ENCODE measurements around the gene TBC1D3I.

Gene TBC1D3I

DNA sequence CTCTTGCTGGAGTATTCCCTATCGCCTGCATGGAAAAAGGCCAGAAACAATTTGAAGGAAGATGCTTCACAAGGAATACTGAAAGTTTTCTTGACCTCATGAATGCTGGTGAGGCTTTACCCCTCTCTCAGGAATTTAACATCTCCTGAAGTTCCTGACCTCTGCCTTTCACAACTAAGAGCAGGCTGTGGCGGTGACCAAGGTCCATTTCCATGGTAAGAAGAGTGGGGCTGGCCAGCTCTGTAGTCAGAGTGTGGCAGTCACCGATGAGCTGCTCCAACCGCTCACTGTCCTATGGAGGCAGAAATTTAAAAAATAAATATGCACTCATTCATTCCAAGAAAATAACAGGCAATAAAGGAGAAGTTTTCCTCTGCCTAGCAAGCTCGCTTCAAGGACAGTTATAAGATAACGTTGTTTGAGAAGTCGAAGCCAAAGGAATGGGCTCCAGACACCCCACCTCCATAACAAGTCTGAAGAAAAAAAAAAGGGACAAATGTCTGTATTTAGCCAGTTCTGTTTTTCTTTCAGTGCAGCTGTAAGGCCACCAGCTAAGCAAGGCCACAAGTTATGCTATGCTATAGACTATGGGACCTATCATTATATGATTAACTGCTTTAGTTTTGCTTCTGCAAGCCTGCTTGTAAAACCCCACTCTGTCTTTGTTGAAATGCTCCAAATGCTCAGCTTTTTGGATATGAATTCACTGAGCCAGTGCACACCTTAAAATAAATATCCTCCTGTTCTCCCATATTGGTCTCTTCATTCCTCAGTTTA lies 59.5 kb downstream of the TBC1D3I start:
- TF ChIP-seq, protein P1, sequence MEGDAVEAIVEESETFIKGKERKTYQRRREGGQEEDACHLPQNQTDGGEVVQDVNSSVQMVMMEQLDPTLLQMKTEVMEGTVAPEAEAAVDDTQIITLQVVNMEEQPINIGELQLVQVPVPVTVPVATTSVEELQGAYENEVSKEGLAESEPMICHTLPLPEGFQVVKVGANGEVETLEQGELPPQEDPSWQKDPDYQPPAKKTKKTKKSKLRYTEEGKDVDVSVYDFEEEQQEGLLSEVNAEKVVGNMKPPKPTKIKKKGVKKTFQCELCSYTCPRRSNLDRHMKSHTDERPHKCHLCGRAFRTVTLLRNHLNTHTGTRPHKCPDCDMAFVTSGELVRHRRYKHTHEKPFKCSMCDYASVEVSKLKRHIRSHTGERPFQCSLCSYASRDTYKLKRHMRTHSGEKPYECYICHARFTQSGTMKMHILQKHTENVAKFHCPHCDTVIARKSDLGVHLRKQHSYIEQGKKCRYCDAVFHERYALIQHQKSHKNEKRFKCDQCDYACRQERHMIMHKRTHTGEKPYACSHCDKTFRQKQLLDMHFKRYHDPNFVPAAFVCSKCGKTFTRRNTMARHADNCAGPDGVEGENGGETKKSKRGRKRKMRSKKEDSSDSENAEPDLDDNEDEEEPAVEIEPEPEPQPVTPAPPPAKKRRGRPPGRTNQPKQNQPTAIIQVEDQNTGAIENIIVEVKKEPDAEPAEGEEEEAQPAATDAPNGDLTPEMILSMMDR (IDR thresholded peaks at IDR 0.05) = no peak
- no peak overlapping the region for H3K27ac ChIP-seq
- no peak overlapping the region for H3K4me3 ChIP-seq
- no peak for DNase-seq (ENCODE audit: low spot score)
